Gastrocnemius medialis (tissue), 4 donors: ENCODE measurements around the gene HTT.

Experiments used
- POLR2A ChIP-seq, 2 donors: fragments of 450-650 bp; IDR thresholded peaks; one replicate each; pipeline ENCODE4 v1.6.1; 2017; ENCODE audit warnings: antibody characterized with exemption in 2 of 2, mild to moderate bottlenecking in 2 of 2, moderate library complexity in 2 of 2
- TF ChIP-seq, protein P1 (sequence below), 5 experiments: fragments of 450-650 bp in 3 of 5; fragments of 200-600 bp in 2 of 5; sonication (generic) in 2 of 5; IDR thresholded peaks in 4 of 5; conservative IDR thresholded peaks in 1 of 5; 1 replicate in 4 of 5; 2 replicates in 1 of 5; pipeline ENCODE4 v1.5.1; 2016 to 2019; ENCODE audit warnings: antibody characterized with exemption in 5 of 5, mild to moderate bottlenecking in 3 of 5, moderate library complexity in 3 of 5

DNA sequence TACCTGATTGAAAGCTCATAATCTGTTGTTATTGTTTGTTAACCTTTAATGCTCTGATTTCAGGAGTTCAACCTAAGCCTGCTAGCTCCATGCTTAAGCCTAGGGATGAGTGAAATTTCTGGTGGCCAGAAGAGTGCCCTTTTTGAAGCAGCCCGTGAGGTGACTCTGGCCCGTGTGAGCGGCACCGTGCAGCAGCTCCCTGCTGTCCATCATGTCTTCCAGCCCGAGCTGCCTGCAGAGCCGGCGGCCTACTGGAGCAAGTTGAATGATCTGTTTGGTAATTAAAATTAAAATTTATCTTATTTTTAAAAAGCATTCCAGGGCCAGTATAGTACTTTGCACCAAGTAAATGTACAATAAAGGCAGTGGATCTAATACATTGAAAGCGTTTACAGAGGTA is 137.4 kb downstream of the HTT start:
- TF ChIP-seq, protein P1, sequence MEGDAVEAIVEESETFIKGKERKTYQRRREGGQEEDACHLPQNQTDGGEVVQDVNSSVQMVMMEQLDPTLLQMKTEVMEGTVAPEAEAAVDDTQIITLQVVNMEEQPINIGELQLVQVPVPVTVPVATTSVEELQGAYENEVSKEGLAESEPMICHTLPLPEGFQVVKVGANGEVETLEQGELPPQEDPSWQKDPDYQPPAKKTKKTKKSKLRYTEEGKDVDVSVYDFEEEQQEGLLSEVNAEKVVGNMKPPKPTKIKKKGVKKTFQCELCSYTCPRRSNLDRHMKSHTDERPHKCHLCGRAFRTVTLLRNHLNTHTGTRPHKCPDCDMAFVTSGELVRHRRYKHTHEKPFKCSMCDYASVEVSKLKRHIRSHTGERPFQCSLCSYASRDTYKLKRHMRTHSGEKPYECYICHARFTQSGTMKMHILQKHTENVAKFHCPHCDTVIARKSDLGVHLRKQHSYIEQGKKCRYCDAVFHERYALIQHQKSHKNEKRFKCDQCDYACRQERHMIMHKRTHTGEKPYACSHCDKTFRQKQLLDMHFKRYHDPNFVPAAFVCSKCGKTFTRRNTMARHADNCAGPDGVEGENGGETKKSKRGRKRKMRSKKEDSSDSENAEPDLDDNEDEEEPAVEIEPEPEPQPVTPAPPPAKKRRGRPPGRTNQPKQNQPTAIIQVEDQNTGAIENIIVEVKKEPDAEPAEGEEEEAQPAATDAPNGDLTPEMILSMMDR (IDR thresholded peaks at IDR 0.05 in 4 of 5, conservative IDR thresholded peaks at IDR 0.05 in 1 of 5) = no peak
- TF ChIP-seq POLR2A (IDR thresholded peaks at IDR 0.05) = no peak
